ENCODE results near the gene CREBBP. TPM values are rescaled to one million over a fixed set of nuclear protein-coding genes. Genes with fewer than 3 reads are reported as not detected.
A peak's percentile ranks its signal among the peaks of the same experiment; 100 is the strongest.

Gene CREBBP
- total RNA-seq, 1 donor from 2014 or later = 33.5 TPM

GRCh38 chr16:3727806-3728381, 152.6 kb downstream of the CREBBP start:
- Histone ChIP-seq H3K4me1 (no peaks in the 10 kb centered on the region), H3K4me3 (no peak overlapping the region), H3K36me3 (peaks cover 64% of the 10 kb centered on the region), H3K9me3 (replicated peaks) (no peaks in the 10 kb centered on the region), H3K27me3 (ENCODE audit: low read depth) (no peaks in the 10 kb centered on the region), H3K27ac (replicated peaks) (no peak overlapping the region)
- TF ChIP-seq, protein P1, sequence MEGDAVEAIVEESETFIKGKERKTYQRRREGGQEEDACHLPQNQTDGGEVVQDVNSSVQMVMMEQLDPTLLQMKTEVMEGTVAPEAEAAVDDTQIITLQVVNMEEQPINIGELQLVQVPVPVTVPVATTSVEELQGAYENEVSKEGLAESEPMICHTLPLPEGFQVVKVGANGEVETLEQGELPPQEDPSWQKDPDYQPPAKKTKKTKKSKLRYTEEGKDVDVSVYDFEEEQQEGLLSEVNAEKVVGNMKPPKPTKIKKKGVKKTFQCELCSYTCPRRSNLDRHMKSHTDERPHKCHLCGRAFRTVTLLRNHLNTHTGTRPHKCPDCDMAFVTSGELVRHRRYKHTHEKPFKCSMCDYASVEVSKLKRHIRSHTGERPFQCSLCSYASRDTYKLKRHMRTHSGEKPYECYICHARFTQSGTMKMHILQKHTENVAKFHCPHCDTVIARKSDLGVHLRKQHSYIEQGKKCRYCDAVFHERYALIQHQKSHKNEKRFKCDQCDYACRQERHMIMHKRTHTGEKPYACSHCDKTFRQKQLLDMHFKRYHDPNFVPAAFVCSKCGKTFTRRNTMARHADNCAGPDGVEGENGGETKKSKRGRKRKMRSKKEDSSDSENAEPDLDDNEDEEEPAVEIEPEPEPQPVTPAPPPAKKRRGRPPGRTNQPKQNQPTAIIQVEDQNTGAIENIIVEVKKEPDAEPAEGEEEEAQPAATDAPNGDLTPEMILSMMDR (IDR thresholded peaks at IDR 0.05; ENCODE audit: borderline replicate concordance) = no peak
- intact Hi-C loops (cut with micrococcal nuclease) = no loop called here
- DNase-seq = no peak

GRCh38 chr16:3726021-3726687, 154.4 kb downstream of the CREBBP start:
- Histone ChIP-seq H3K4me3 (no peak overlapping the region), H3K9me3 (replicated peaks) (no peaks in the 10 kb centered on the region), H3K27ac (replicated peaks) (no peak overlapping the region), H3K36me3 (peaks cover 47% of the 10 kb centered on the region), H3K27me3 (ENCODE audit: low read depth) (no peaks in the 10 kb centered on the region), H3K4me1 (no peaks in the 10 kb centered on the region)
- intact Hi-C loops (cut with micrococcal nuclease) = no loop called here
- TF ChIP-seq, protein P1 (IDR thresholded peaks at IDR 0.05; ENCODE audit: borderline replicate concordance) = no peak
- DNase-seq = no peak

GRCh38 chr16:3725276-3725675, 155.2 kb downstream of the CREBBP start:
- DNase-seq = no peak
- intact Hi-C loops (cut with micrococcal nuclease) = no loop called here
- Histone ChIP-seq H3K36me3 (peaks cover 38% of the 10 kb centered on the region), H3K4me3 (no peak overlapping the region), H3K27me3 (ENCODE audit: low read depth) (no peaks in the 10 kb centered on the region), H3K27ac (replicated peaks) (no peak overlapping the region), H3K9me3 (replicated peaks) (no peaks in the 10 kb centered on the region), H3K4me1 (peaks cover 3% of the 10 kb centered on the region)
- TF ChIP-seq, protein P1 (IDR thresholded peaks at IDR 0.05; ENCODE audit: borderline replicate concordance) = no peak

DNA sequence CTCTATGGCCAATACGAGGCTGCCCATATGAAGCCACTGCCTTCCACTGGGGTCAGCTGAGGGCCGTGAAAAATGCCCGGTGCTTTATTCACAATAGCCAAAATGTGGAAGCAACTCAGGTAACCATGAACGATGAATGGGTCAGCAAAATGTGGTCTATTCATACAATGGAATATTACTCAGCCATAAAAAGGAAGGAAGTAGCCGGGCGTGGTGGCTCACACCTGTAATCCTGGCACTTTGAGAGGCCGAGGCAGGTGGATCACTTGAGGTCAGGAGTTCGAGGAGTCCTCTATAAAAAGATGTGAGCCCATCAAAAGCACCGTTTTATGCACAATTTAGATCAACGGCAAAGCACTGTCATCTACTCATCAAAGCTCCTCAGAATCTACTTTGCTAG, 158.0 kb downstream of the CREBBP start:
- TF ChIP-seq, protein P1 (IDR thresholded peaks at IDR 0.05; ENCODE audit: borderline replicate concordance) = no peak
- no peak for DNase-seq
- H3K27me3 ChIP-seq (ENCODE audit: low read depth) = no peaks in the 10 kb centered on the region

GRCh38 chr16:3720418-3720817, 160.1 kb downstream of the CREBBP start:
- intact Hi-C loops (cut with micrococcal nuclease) = no loop called here
- TF ChIP-seq, protein P1 (IDR thresholded peaks at IDR 0.05; ENCODE audit: borderline replicate concordance) = no peak
- Histone ChIP-seq H3K27me3 (ENCODE audit: low read depth) (no peaks in the 10 kb centered on the region), H3K4me3 (no peak overlapping the region), H3K27ac (replicated peaks) (peak overlapping the region; percentile 52), H3K9me3 (replicated peaks) (no peaks in the 10 kb centered on the region), H3K36me3 (no peaks in the 10 kb centered on the region), H3K4me1 (peaks cover 31% of the 10 kb centered on the region)
- DNase-seq = no peak

More for the DNA sequence above, 158.0 kb downstream of the CREBBP start:
- intact Hi-C loops (cut with micrococcal nuclease) = no loop called here
- H3K27ac ChIP-seq (replicated peaks) = no peak overlapping the region
- H3K36me3 ChIP-seq = peaks cover 11% of the 10 kb centered on the region
- peaks cover 15% of the 10 kb centered on the region for H3K4me1 ChIP-seq
- no peaks in the 10 kb centered on the region for H3K9me3 ChIP-seq (replicated peaks)
- no peak overlapping the region for H3K4me3 ChIP-seq

Data from left ventricle myocardium inferior (tissue), 1 donor.